HG02973 (cell line): ENCODE results near the gene ZNF384.

Experiments used
- ATAC-seq: cut with Tn5 transposase; IDR thresholded peaks from one replicate; pipeline ENCODE4 v1.9.1; 2021; ENCODE audit warnings: moderate library complexity; ENCODE audit not compliant: unreplicated experiment

Gene ZNF384

DNA sequence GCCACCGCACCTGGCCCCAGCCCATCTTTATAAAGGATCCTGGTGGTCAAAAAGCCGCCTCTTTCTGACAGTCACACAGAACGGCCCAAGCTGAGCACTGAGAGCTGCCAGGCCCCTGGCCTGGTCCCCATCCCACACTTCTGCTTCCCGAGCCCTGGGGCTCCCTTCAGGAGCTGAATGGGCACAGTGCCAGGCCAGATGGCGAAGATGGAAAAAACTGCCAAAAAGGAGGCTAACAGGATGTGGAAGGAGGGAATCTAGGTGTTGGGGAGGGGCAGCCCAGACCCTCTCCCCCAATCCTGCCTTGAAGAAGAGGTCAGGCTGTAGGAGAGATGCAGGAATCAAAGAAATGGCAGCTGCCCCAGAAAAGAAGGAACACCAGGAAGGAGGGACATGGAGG, 58.4 kb downstream of the ZNF384 start:
- no peak for ATAC-seq

DNA sequence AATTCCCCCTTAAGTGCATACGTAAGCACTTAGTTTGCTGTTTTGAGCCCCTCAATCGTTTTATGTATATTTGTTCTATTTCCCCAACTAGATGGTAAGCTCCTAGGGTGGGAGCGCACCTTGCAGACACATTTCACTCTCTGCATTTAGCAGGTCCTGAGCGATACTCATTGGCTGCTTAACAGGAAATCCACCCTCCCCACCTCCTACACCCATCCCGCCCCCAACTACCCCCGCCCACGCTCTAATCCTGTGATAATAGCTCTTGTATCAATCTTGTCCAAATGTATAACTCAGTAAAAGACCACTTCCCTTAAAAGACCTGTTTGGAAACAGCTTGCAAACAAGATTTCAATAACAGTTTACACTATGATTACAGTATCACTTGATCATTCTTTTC, 61.6 kb downstream of the ZNF384 start:
- ATAC-seq: no peak

DNA sequence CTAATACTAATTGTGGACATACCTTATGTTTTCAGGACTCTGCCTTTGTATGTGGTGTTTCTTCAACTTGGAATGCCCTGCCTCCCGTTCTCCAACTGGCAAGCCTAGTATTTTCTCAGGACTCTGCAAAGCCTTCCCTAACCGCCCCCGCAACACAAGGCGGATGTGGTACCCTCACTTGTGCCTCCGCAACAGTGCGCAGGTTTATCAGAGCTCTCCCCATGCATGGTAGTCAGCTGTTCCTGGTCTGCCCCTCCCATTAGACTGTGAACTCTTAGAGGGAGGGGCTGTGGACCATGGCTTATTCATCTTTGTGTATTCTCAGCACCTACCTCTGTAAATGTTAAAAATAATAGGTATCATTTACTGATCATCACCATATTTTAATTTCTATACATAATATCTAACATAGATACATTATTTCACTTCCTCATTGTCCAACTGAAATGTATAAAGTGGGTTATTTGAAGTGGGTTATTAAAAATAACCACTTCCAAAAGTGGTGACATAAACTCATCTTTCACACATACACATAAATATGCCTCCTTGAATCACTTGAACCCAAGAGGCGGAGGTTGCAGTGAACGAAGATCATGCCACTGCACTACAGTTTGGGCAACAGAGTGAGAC, 62.4 kb downstream of the ZNF384 start:
- ATAC-seq: no peak

DNA sequence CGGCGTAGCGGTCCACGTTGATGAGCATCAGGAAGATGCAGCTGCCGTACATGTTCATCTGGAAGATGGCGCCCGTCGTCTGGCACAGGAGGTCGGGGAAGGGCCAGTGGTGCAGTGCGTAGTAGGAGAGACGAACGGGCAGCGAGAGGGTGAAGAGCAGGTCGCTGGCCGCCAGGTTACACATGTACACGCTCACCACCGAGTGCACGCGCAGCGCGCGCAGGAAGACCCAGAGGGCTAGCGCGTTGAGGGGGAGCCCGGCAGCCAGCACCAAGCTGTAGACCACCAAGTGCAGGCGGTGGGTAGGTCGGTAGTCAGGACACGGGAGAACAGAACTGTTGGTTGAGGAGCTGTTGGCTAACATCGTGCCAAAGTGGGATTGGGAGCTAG, 68.3 kb downstream of the ZNF384 start:
- no peak for ATAC-seq

DNA sequence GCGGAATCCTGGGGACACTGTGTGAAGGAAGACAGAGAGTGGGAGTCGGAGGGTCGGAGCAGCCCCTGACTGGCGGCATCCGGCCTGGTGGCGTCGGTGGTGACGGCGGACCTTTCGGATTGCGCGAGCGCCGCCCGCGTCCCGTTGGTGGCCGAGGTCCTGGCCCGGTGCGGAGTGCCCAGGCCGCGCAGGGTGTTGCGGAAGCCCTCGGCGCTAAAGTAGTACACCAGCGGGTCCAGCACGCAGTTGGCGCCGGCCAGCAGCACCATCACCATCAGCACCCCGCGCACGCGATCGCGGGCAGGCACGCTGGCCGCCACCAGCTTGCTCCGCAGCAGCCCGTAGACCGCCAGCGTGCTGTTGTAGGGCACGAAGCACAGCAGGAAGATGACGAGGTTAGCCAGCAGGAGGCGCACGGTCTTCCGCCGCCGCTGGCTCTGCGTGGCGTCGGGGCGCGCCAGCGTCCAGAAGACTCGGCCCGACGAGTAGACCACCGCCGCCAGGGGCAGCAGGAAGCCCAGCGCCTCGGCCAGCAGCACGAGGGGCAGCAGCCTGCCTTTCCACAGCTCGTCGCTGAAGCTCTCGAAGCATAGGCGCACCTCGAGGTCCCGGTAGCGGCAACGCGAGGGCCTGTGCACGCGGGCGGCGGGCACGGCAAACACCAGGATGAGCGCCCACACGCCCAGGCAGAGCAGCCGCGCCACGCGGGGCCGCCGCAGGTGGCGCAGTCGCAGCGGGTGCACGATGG, 68.9 kb downstream of the ZNF384 start:
- ATAC-seq: no peak

DNA sequence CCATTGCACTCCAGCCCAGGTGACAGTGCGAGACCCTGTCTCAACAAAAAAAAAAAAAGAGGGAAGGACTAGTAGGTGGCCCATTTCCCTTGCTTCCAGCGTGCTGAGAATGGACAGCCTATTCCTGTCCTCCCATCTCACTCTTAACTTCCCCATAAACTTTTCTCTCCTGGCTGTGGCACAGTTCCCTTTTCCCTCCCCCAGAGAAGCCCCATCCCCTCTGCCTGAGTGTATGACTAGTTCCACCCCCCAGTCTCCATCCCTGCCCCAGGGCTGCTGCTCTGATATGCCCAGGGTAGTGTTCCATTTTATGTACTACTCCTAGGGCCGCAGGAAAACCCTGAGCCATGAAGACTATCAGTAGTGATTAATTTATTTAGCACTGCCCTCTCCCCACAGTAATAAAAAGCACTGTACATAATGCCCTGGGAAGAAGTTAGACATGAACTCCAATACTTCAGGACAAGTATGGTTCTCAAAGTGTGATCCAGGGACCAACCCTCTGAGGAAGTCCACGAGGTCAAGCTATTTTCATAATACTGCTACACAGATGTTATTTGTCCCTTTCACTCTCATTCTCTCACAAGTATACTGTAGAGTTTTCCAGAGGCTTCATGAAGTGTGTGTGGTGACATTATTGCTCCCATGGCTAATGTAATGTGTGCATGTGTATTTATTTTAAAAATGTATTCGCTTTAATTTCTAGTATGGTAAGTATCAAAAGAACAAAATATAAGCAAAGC, 70.5 kb downstream of the ZNF384 start:
- no peak for ATAC-seq
